ENCODE data around the gene FAM156B.
"Not testable (repeated sequence)": the region's sequence is repeated elsewhere in the genome, so short reads cannot be mapped to it uniquely, and the experiment has no call there.

GRCh38 chrX:52905531-52905930 is 8.4 kb downstream of the FAM156B start:
- TF ChIP-seq, protein P1, sequence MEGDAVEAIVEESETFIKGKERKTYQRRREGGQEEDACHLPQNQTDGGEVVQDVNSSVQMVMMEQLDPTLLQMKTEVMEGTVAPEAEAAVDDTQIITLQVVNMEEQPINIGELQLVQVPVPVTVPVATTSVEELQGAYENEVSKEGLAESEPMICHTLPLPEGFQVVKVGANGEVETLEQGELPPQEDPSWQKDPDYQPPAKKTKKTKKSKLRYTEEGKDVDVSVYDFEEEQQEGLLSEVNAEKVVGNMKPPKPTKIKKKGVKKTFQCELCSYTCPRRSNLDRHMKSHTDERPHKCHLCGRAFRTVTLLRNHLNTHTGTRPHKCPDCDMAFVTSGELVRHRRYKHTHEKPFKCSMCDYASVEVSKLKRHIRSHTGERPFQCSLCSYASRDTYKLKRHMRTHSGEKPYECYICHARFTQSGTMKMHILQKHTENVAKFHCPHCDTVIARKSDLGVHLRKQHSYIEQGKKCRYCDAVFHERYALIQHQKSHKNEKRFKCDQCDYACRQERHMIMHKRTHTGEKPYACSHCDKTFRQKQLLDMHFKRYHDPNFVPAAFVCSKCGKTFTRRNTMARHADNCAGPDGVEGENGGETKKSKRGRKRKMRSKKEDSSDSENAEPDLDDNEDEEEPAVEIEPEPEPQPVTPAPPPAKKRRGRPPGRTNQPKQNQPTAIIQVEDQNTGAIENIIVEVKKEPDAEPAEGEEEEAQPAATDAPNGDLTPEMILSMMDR (IDR thresholded peaks at IDR 0.05; ENCODE audit: low read depth, low read length): not testable (repeated sequence)
- TF ChIP-seq POLR2A (IDR thresholded peaks at IDR 0.05; ENCODE audit: extremely low read depth, insufficient read length); MYC (IDR thresholded peaks at IDR 0.05; ENCODE audit: low read depth, low read length): not testable (repeated sequence)
- TF ChIP-seq, protein P2, sequence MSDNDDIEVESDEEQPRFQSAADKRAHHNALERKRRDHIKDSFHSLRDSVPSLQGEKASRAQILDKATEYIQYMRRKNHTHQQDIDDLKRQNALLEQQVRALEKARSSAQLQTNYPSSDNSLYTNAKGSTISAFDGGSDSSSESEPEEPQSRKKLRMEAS (IDR thresholded peaks at IDR 0.05; ENCODE audit: low read depth, low read length): not testable (repeated sequence)
